Fibroblast of skin of back (primary cell): ENCODE results near the gene SLC16A9. TPM values are rescaled to one million over a fixed set of nuclear protein-coding genes. Genes with fewer than 3 reads are reported as not detected.
"Not testable (repeated sequence)": the region's sequence is repeated elsewhere in the genome, so short reads cannot be mapped to it uniquely, and the experiment has no call there.

Source experiments
- DNase-seq: peaks from one replicate; pipeline ENCODE4 v3.0.0-alpha.2; 2013
- polyA plus RNA-seq, 2 experiments: library from polyadenylated mRNA; unstranded; fragments of 120-200 nt; gene quantifications; one replicate each; pipeline ENCODE4 v1.2.1, GENCODE V29; 2013; ENCODE audit not compliant: insufficient read length in 2 of 2

The SLC16A9 gene, protein sequence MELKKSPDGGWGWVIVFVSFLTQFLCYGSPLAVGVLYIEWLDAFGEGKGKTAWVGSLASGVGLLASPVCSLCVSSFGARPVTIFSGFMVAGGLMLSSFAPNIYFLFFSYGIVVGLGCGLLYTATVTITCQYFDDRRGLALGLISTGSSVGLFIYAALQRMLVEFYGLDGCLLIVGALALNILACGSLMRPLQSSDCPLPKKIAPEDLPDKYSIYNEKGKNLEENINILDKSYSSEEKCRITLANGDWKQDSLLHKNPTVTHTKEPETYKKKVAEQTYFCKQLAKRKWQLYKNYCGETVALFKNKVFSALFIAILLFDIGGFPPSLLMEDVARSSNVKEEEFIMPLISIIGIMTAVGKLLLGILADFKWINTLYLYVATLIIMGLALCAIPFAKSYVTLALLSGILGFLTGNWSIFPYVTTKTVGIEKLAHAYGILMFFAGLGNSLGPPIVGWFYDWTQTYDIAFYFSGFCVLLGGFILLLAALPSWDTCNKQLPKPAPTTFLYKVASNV
- 0.06 TPM for polyA plus RNA-seq (2013, experiment 1 of 2; ENCODE audit: insufficient read length)
- 0.31 TPM for polyA plus RNA-seq (2013, experiment 2 of 2; ENCODE audit: insufficient read length)

DNA sequence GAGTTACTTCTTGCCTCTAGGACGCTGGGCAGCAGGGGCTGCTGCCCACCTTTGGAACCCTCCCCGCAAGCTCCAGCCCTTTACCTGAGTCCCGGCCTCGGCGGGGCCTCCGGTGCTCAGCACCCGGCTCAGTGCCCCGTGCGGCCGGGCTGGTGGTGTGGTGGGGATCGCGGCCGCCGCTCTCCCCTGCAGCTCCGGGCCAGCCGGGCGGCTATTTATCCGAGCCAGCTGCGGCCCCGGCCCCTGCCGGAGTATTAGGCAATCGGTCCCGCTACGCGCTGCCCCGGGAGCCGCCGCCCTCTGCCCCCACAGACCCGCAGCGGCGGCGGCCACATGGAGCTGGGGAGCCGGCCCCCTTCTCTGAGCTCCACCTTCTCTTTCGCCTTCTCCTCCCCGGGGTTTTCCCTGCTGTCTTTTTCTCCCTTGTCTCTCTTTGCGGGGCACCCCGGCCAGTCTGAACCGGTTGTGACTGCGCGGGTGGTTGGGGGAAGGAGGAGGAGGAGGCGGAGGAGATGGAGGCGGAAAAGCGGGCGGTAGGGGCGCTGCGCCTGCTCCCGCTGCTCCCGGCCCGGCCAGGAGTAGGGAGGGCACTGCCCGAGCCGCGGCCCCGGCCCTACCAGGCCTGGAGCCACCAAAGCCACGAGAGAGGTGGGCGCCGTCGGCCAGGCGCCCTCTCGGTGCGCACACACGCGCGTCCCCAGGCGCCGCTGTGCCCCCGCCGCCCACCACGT is at the start of gene SLC16A9:
TSS of gene SLC16A9 (minus strand) at position 456 of the 731 bp plus-strand sequence. CDS start 25,559 bp downstream, outside the sequence.
- DNase-seq: peak; percentile 34

GRCh38 chr10:59757966-59758365 is 48.3 kb upstream of the SLC16A9 start:
- peak; percentile 6 for DNase-seq

- no peak for DNase-seq
Observed at GRCh38 chr10:59754951-59755350, 45.3 kb upstream of the SLC16A9 start.

DNA sequence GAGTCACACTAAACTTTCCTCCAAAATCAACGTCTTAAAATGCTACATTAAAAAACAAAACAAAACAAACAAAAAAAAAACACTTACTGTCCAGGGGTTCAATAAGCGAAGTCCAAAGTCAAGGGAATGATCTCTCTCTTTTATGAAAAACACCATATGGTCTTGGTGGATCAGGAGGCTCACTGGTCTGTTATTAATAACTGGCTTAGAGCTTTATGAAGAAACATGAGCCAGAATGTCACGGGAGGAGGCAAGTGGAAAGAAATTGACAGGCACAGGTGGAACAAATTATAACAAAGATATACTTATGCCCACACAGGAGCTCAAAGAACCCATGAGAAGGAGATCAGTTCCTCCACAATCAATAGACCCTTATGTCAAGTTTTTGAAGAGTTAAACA is 43.6 kb upstream of the SLC16A9 start, which contains the start of gene MRLN:
TSS of gene MRLN (minus strand) at position 189 of the 400 bp plus-strand sequence.
- no peak for DNase-seq

DNA sequence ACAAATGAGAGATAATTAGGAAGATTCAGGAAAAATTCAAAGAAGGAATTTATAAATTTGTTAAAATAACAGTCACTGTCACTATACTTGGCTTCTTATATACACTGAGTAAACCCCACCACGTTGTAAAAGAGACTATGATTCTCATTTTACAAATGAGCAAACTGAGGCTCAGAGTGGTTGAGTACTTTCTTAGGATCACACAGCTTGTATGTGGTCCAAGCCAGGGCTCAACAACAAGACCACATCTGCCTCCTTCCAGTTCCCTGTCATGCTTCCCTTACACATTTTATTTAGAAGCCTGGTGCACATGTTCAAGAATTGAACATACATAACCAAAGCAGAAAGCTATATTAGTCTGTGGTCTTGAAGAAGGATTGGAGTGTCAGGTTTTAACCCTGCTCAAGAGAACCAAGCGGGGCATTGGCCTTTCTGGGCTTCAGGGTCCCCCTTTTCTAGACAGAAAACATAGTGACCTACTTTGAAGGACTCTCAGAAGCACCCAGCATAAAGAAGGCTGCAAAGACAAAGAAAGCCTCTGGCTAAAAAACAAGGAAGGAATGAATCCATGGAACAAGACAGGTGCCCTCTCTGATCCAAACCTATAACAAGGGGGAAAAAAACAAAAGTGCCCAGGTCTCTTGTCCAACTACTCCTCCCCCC is 42.8 kb upstream of the SLC16A9 start:
- no peak for DNase-seq

GRCh38 chr10:59750155-59750945 is 40.7 kb upstream of the SLC16A9 start:
- no peak for DNase-seq

GRCh38 chr10:59748834-59749233 is 39.2 kb upstream of the SLC16A9 start:
- no peak for DNase-seq

DNA sequence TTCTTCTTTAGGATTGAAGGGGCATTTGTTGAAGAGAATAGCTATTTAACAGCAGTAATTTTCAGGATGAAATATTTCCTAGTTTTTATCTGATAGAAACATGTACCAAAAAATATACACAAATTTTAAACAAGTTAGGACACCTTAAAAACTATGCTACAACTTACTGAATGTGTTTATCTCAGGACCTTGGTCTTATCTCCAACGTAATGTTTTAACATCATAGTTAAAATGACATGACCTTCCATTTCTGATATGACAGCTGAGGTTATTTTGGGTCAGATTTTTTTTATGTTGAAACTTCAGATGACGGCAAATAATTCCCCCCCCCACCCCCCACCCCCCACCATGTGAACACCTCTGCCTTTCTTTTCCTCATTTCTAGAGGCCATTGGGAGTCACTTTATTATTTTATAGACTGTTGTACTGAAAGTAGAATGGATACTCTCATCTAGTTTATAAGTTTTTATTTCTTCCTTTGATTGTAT is 35.6 kb upstream of the SLC16A9 start:
- DNase-seq: no peak

- not testable (repeated sequence) for DNase-seq
Observed at GRCh38 chr10:59744762-59745161, 35.1 kb upstream of the SLC16A9 start.

- DNase-seq: not testable (repeated sequence)
Observed at GRCh38 chr10:59744156-59744555, 34.5 kb upstream of the SLC16A9 start.

DNA sequence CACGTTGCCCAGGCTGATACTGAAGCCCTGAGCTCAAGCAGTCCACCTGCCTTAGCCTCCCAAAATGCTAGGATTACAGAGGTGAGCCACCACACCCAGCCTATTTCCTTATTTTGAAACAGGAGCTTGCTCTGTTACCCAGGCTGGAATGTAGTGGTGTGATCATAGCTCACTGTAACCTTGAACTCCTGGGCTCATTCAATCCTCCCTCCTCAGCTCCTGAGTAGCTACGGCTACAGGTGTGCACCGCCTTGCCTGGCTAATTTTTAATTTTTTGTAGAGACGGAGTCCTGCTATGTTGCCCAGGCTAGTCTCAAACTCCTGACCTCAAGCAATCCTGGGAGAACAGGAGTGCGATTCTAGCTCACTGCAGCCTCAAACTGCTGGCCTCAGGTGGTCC is 31.9 kb upstream of the SLC16A9 start:
- no peak for DNase-seq

GRCh38 chr10:59741048-59741447 is 31.4 kb upstream of the SLC16A9 start:
- DNase-seq: no peak

GRCh38 chr10:59736749-59737148 is 27.1 kb upstream of the SLC16A9 start:
- DNase-seq: no peak

DNA sequence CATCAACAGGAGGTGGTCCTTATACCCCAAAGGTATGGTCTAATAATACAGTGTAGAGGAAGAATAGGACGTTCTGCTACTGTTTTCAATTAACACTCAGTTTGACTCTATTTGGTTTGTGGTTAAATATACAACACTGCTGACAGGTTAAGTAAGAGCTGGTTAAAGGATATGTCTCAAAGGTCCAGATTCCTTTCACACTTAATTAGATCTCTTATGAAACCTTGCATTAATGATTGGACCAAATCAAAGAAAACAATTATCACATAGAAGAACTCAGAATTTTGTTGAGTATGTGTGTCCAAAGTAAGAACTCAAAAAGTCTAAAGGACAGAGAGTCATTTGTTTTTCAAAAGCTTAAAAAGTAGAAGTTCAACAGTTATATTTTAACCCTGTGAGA is 25.6 kb upstream of the SLC16A9 start:
- no peak for DNase-seq

- no peak for DNase-seq
Observed at GRCh38 chr10:59734014-59734462, 24.4 kb upstream of the SLC16A9 start.

- DNase-seq: not testable (repeated sequence)
Observed at GRCh38 chr10:59733321-59734013, 23.8 kb upstream of the SLC16A9 start.

DNA sequence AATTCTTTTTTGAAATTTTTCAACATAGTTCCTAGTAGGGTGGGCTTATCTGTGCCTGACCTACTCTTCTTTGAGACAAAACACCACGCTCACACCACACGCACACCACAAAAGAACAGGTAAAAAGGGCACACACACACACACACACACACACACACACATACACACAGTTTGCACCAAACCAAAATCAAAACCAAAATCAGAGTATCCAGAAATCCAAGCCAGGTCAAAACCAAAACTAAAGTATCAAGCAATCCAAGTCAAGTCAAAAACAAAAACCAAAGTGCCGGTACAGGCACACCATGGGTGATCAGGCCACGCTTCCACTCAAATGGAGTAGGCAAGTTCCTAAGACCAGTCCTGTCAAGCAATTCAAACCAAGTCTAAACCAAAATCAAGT is 23.2 kb upstream of the SLC16A9 start:
- DNase-seq: not testable (repeated sequence)

DNA sequence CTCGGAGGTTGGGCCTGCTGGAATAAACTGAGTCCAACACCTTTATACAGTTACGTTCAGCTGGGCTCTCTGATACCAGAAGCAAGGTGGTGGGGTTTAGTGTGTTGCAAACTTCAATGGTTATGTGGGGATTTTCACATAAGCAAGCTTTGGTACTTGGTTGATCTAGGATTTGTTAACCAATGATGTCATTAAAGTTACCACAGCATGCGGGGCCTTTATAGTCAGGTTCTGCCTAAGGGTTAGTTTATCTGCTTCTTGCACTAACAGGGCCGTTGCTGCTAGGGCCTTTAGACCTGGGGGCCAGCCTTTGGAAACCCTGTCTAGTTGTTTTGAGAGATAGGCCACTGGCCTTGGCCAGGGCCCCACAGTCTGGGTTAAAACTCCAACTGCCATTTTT is 19.5 kb upstream of the SLC16A9 start:
- not testable (repeated sequence) for DNase-seq

GRCh38 chr10:59724098-59724938 is 14.7 kb upstream of the SLC16A9 start:
- DNase-seq: no peak

DNA sequence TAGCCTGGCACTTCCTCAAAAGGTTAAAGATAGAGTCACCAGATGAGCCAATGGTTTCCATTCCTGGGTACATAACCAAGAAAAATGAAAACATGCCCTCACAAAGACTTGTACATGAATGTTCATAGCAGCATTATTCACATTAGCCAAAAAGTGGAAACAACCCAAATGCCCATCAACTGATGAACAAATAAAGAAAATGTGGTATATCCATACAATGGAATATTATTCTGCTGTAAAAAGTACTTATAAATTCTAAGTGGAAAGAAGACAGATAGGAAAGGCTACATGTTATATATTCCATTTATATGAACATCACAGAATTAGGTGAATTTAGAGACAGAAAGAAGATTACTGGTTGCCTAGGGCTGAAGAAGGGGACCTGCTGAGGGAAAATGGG is 10.7 kb upstream of the SLC16A9 start:
- no peak for DNase-seq
